DOHH2 (cell line): ENCODE data around the gene ONECUT1.

Experiments
- EZH2phosphoT487 ChIP-seq: fragments of 200-600 bp; sonication (generic); IDR thresholded peaks from 2 replicates; pipeline ENCODE4 v1.6.1; 2017; ENCODE audit warnings: borderline replicate concordance, mild to moderate bottlenecking, antibody characterized with exemption, low read length, moderate library complexity, mixed read lengths
- TF ChIP-seq, protein P1 (sequence below): fragments of 200-600 bp; sonication (generic); IDR thresholded peaks from one replicate; pipeline ENCODE4 v1.5.1; 2014; ENCODE audit warnings: antibody characterized with exemption, mild to moderate bottlenecking, low read depth, low read length; ENCODE audit not compliant: poor library complexity, severe bottlenecking

DNA sequence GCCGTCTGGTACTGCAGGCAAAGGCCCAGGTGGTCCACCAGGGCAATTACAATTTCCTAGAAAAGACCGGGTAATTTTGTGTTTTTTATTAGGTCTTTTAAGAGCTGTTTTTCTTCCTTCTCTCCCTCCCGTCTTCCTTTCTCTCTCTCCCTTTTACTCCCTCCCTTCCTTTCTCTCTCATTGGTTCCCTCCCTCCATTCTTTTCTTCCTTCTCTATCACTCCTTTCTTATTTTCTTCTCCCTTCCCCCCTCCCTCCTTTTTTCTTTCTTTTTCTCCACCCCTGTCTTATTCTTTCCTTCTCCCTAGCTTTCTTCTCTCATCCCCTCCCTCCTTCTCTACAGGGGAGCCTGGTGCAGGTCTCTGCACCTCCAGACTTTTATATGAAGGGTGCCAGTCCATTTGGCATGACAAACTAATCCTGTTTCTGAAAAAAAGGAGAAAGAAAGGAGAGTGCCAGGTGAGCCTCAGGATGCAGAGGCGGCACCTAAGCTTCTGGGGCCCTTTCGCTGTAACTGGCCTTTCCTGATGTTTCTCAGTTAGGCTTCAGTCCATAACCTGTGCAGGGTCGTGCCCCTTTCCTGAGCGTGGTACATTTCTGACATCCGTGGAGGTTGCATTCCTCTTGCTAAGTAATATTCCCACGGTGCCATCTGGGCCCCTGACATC, 9.1 kb upstream of the ONECUT1 start:
- TF ChIP-seq, protein P1, sequence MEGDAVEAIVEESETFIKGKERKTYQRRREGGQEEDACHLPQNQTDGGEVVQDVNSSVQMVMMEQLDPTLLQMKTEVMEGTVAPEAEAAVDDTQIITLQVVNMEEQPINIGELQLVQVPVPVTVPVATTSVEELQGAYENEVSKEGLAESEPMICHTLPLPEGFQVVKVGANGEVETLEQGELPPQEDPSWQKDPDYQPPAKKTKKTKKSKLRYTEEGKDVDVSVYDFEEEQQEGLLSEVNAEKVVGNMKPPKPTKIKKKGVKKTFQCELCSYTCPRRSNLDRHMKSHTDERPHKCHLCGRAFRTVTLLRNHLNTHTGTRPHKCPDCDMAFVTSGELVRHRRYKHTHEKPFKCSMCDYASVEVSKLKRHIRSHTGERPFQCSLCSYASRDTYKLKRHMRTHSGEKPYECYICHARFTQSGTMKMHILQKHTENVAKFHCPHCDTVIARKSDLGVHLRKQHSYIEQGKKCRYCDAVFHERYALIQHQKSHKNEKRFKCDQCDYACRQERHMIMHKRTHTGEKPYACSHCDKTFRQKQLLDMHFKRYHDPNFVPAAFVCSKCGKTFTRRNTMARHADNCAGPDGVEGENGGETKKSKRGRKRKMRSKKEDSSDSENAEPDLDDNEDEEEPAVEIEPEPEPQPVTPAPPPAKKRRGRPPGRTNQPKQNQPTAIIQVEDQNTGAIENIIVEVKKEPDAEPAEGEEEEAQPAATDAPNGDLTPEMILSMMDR, result no peak
- no peak for TF ChIP-seq EZH2phosphoT487
